Body of pancreas (tissue), 4 donors: Measurements from ENCODE around the gene ST6GALNAC6. TPM values are rescaled to one million over a fixed set of nuclear protein-coding genes. Genes with fewer than 3 reads are reported as not detected.

Experiments
- ATAC-seq: fragments of 150-250 bp; one replicate; pipeline ENCODE4 v1.9.1; 2016
- DNase-seq, 4 donors: peaks; one replicate each; pipeline ENCODE4 v3.0.0-alpha.2; 2019
- H3K27ac ChIP-seq, 4 donors: fragments of 200-600 bp; sonication (generic); 1 replicate in 3 of 4; 2 replicates in 1 of 4; pipeline versions ENCODE4 v1.5.1 to v1.6.1; 2016 to 2019; ENCODE audit warnings: mild to moderate bottlenecking in 1 of 4, mixed read lengths in 1 of 4, moderate library complexity in 1 of 4
- H3K27me3 ChIP-seq, 2 donors: fragments of 200-600 bp; sonication (generic); one replicate each; pipeline ENCODE4 v1.6.0; 2016; ENCODE audit warnings: mild to moderate bottlenecking in 1 of 2
- H3K36me3 ChIP-seq, 2 donors: fragments of 200-600 bp; sonication (generic); replicated peaks in 1 of 2; 2 replicates each; pipeline ENCODE4 v1.5.1; 2016; ENCODE audit warnings: low read depth in 2 of 2; ENCODE audit not compliant: insufficient read depth in 1 of 2
- H3K4me1 ChIP-seq: fragments of 200-600 bp; sonication (generic); one replicate; pipeline ENCODE4 v1.6.0; 2016
- H3K4me3 ChIP-seq, 2 donors: fragments of 200-600 bp; sonication (generic); 1 replicate in 1 of 2; 2 replicates in 1 of 2; pipeline ENCODE4 v1.5.1; 2016 to 2019
- H3K9me3 ChIP-seq, 3 donors: fragments of 200-600 bp; sonication (generic); 1 replicate in 2 of 3; 2 replicates in 1 of 3; pipeline ENCODE4 v1.5.1; 2016
- POLR2A ChIP-seq, 3 donors: fragments of 450-650 bp; IDR thresholded peaks; one replicate each; pipeline ENCODE4 v1.6.1; 2016; ENCODE audit warnings: antibody characterized with exemption in 3 of 3, mild to moderate bottlenecking in 2 of 3
- WGBS, 2 donors: methylation state at CpG; one replicate each; pipeline ENCODE4 v1.1.5; 2017; 5-methylcytosine and 5-hydroxymethylcytosine counted together
- intact Hi-C: fragments of 100-400 bp; cut with DNase I; formaldehyde crosslinking; loops from one replicate; pipeline ENCODE4 v1.15.1; 2023
- total RNA-seq, 2 donors: library from RNA; depleted of rRNA; stranded (reverse); fragments of >200 nt; gene quantifications; one replicate each; pipeline ENCODE4 v1.1.0, GENCODE V29; 2016
- TF ChIP-seq, protein P1 (sequence below), 7 experiments: fragments of 450-650 bp in 4 of 7; fragments of 200-600 bp in 3 of 7; sonication (generic) in 3 of 7; IDR thresholded peaks; one replicate each; pipeline ENCODE4 v1.5.1; 2016 to 2019; ENCODE audit warnings: antibody characterized with exemption in 7 of 7

The ST6GALNAC6 gene
- total RNA-seq, 2 donors from 2014 or later: 46.1 to 66.7 TPM

DNA sequence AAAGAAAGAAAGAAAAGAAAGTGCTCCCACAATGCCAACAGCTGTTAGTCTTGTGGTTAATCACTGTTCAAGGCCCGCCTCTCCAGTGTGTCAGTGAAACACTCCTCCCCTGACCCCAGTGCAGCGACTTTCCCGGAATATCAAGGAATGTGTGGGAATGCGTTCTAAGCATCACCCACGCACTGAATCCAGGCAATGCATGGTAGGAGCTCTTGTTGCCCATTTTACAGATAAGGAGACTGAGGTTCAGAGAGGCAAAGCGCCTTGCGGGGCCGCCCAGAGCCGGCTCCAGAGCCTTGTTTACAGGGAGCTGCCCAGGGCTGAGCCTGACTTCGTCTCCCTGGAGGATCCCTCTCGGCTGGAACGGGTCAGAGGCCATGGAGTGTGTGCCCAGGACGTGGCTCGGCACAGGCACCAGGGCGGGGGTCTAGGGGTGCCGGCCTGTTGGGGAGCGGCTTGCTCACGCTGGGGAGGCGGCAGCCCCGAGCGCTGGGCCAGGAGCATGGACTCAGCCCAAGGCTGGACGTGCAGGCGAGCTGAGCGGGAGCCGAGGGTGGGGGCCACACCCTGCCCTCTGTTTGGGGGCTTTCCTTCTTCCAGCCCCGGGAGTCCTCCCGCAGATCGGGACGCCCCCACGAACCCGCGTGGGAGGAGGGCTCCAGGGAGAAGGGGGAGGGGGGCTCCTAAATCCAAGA, 823 bp downstream of the ST6GALNAC6 start:
- Histone ChIP-seq H3K27me3 (no peaks in the 10 kb centered on the region), H3K4me3 (peak overlapping the region; percentile 57 to 95), H3K4me1 (peaks cover 40% of the 10 kb centered on the region), H3K9me3 (peaks cover 0 to 5% (median 0%) of the 10 kb centered on the region in 3 donors), H3K36me3 (peaks cover 8 to 17% of the 10 kb centered on the region in 2 donors), H3K27ac (peak overlapping the region; percentile 33 to 89 (median 78))
- DNase-seq (peak; percentile 50 to 71 (median 58)), ATAC-seq (peak; percentile 43)
- TF ChIP-seq, protein P1, sequence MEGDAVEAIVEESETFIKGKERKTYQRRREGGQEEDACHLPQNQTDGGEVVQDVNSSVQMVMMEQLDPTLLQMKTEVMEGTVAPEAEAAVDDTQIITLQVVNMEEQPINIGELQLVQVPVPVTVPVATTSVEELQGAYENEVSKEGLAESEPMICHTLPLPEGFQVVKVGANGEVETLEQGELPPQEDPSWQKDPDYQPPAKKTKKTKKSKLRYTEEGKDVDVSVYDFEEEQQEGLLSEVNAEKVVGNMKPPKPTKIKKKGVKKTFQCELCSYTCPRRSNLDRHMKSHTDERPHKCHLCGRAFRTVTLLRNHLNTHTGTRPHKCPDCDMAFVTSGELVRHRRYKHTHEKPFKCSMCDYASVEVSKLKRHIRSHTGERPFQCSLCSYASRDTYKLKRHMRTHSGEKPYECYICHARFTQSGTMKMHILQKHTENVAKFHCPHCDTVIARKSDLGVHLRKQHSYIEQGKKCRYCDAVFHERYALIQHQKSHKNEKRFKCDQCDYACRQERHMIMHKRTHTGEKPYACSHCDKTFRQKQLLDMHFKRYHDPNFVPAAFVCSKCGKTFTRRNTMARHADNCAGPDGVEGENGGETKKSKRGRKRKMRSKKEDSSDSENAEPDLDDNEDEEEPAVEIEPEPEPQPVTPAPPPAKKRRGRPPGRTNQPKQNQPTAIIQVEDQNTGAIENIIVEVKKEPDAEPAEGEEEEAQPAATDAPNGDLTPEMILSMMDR (IDR thresholded peaks at IDR 0.05): no peak
- TF ChIP-seq POLR2A (IDR thresholded peaks at IDR 0.05): peak in 2 of 3 donors; percentile 8 to 26
- WGBS, 2 donors: 4 to 5% methylated on average over 4 to 32 of the region's 32 CpGs
- intact Hi-C loops: no loop called here

DNA sequence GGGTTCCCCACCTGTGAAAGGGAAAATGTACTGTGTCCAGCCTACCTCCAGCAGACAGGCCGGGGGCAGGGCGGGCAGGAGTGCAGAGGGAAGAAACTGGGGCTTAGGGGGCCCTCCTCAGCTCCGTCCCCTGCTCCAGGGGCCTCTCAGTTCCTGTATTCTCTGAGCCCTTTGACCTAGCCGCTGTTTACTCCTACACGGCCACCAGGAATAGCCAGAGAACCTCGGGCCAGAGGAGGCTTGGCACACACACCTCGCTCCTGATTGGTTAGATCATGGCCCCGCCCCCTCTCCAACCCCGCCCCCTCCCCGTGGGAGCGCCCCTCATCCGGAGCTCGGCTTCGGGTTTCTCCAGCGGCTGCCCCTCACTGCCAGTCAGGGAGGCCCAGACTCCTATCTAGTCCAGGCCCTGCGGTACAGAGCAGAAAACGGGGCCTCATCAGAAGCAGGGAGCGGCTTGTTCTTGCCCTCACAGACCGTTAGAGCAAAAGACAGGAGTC, 2.2 kb downstream of the ST6GALNAC6 start:
- H3K9me3 ChIP-seq: peaks cover 0 to 15% (median 0%) of the 10 kb centered on the region in 3 donors
- intact Hi-C loops: no loop called here
- WGBS, 2 donors: 6 to 8% methylated on average over 10 to 19 of the region's 19 CpGs
- no peaks in the 10 kb centered on the region for H3K27me3 ChIP-seq
- no peak overlapping the region for H3K4me3 ChIP-seq
- no peak for TF ChIP-seq POLR2A (IDR thresholded peaks at IDR 0.05)
- TF ChIP-seq, protein P1 (IDR thresholded peaks at IDR 0.05): no peak
- peak overlapping the region; percentile 36 to 89 (median 78) for H3K27ac ChIP-seq
- peak; percentile 77 to 89 (median 88) for DNase-seq
- H3K36me3 ChIP-seq: peaks cover 16 to 23% of the 10 kb centered on the region in 2 donors
- H3K4me1 ChIP-seq: peaks cover 34% of the 10 kb centered on the region
- ATAC-seq: peak; percentile 70

DNA sequence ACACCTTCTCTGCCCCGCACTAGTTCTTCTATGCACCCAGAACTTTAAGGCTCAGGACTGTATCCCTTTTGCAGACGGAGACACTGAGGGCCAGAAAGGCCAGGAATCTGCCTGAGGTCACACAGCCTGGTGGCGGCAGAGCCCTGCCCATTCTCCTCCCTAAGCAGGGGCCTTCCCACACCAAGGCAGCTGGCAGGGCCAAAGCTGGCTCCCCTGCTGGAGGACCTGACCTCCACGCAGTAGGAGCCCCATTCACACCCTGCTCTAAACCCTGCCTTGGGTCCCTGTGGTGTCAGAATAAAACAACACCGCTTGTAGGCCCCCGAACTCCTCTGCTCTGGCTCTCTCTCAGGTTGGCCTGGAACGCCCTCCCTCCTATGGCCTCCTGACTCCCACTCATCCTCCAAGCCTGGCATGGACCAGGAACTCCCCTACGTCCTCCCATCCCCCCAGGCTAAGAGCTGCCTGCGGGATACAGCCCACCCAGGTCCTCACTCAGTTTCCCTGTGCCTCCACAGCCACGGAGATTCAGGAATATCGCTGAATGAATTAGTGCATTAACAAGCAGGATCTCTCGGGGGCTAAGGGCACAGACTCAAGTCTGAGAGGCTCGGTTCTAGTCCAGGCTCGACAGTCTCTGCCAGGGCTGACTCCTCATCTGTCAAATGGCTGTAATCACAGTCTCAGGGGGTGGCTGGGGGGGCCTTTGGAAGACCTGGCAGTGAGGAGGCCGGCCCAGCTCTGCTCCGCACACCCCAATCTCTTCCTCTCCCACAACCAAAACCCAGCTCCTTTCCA, 2.8 kb downstream of the ST6GALNAC6 start:
- DNase-seq (no peak), ATAC-seq (no peak)
- intact Hi-C loops: no loop called here
- Histone ChIP-seq H3K27me3 (no peaks in the 10 kb centered on the region), H3K36me3 (peaks cover 16 to 23% of the 10 kb centered on the region in 2 donors), H3K27ac (peak overlapping the region; percentile 22 to 89 (median 78)), H3K4me1 (peaks cover 34% of the 10 kb centered on the region), H3K9me3 (peaks cover 0 to 15% (median 0%) of the 10 kb centered on the region in 3 donors), H3K4me3 (no peak overlapping the region)
- no peak for TF ChIP-seq POLR2A (IDR thresholded peaks at IDR 0.05)
- TF ChIP-seq, protein P1 (IDR thresholded peaks at IDR 0.05): no peak
- 65 to 70% methylated on average over 11 to 15 of the region's 16 CpGs for WGBS, 2 donors

DNA sequence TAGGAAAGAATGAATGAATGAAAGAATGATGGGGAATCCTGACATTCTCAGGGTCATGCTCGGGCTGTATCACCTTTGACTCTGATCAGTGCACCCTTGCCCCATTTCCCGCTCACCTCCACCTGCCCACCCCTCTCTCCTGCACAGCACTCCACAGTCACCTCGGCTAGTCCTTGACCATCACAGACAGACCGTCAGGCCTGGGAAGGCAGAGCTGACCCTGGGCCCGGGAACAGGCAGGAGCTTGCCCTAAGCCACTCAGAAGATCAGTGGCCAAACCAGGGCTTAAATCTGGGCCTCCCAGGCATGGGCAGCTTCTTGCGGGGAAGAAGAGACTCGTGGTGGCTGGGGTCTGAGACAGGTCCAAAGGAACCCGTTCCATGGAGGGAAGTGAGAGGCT, 3.6 kb downstream of the ST6GALNAC6 start:
- H3K4me3 ChIP-seq: no peak overlapping the region
- peaks cover 0 to 15% (median 0%) of the 10 kb centered on the region in 3 donors for H3K9me3 ChIP-seq
- peaks cover 16 to 25% of the 10 kb centered on the region in 2 donors for H3K36me3 ChIP-seq
- DNase-seq: no peak
- ATAC-seq: no peak
- TF ChIP-seq, protein P1 (IDR thresholded peaks at IDR 0.05): no peak
- no peak for TF ChIP-seq POLR2A (IDR thresholded peaks at IDR 0.05)
- intact Hi-C loops: no loop called here
- peaks cover 29% of the 10 kb centered on the region for H3K4me1 ChIP-seq
- WGBS, 2 donors: 92 to 97% methylated on average over 8 of the region's 8 CpGs
- H3K27ac ChIP-seq: no peak overlapping the region
- no peaks in the 10 kb centered on the region for H3K27me3 ChIP-seq
